ENCODE measurements around the gene JAGN1.

Gene JAGN1

DNA sequence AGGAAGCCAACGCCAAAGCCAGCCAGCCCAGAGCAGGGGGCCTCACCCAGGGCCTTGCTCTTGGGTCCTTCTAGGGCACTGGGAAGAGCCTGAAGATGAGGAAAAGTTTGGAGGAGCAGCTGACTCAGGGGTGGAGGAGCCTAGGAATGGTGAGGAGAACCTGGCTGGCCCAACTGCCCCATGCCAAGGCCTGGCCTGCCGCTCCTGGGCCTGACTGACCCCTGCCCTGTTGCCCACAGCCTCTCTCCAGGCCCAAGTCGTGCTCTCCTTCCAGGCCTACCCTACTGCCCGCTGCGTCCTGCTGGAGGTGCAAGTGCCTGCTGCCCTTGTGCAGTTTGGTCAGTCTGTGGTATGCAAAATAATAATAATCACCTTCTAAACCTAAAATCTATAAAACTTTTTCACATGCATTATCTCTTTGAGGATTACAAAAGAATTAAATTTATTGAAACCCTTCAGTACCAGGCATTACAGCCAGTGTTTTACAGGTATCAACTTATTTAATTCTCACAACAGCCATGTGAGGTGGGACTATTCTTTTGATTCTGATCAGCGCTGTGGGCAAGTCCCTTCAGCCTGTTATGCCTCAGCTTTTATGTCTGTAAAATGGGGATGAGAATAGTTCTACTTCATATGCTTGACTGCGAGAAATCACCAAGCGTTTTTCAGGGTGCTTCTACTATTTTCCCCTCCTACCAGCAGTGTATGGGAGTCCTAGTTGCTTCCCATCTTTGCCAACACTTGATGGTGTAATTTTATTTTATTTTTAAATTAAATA lies 28.0 kb downstream of the JAGN1 start:
- H3K9me3 ChIP-seq (ENCODE audit: control insufficient read depth, insufficient read depth, low read length), result no peaks in the 10 kb centered on the region
- peaks cover 22% of the 10 kb centered on the region for H3K4me1 ChIP-seq (ENCODE audit: control insufficient read depth, insufficient read depth, low read length)
- H3K9ac ChIP-seq (ENCODE audit: low read depth, low read length), result no peak overlapping the region
- no peak overlapping the region for H3K4me3 ChIP-seq (ENCODE audit: low read depth, low read length)
- no peak overlapping the region for H3K27ac ChIP-seq (ENCODE audit: low read depth, low read length)
- H3K36me3 ChIP-seq (ENCODE audit: control insufficient read depth, insufficient read depth, low read length), result no peaks in the 10 kb centered on the region
- peaks cover 19% of the 10 kb centered on the region; the same call in 1 of the 2 replicates for H3K27me3 ChIP-seq (ENCODE audit: control insufficient read depth, insufficient read depth, low read length)

DNA sequence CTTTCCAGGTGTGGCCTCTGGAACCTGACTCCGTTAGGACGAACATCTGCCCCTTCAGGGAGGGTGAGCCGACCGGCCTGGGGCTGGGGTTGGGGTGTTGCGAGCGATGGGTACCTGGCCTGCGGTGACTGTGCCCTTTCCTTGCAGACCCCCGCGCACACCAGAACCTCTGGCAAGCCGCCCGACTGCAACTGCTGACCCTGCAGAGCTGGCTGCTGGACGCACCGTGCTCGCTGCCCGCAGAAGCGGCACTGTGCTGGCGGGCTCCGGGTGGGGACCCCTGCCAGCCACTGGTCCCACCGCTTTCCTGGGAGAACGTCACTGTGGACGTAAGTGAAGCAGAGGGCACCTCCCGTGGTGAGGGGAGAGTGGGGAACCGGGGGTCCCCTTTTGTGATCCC lies 37.7 kb downstream of the JAGN1 start:
- Histone ChIP-seq H3K4me1 (ENCODE audit: control insufficient read depth, insufficient read depth, low read length) (no peaks in the 10 kb centered on the region), H3K27me3 (ENCODE audit: control insufficient read depth, insufficient read depth, low read length) (no peaks in the 10 kb centered on the region), H3K9me3 (ENCODE audit: control insufficient read depth, insufficient read depth, low read length) (no peaks in the 10 kb centered on the region), H3K4me3 (ENCODE audit: low read depth, low read length) (no peak overlapping the region), H3K9ac (ENCODE audit: low read depth, low read length) (no peak overlapping the region), H3K27ac (ENCODE audit: low read depth, low read length) (no peak overlapping the region), H3K36me3 (ENCODE audit: control insufficient read depth, insufficient read depth, low read length) (no peaks in the 10 kb centered on the region)

DNA sequence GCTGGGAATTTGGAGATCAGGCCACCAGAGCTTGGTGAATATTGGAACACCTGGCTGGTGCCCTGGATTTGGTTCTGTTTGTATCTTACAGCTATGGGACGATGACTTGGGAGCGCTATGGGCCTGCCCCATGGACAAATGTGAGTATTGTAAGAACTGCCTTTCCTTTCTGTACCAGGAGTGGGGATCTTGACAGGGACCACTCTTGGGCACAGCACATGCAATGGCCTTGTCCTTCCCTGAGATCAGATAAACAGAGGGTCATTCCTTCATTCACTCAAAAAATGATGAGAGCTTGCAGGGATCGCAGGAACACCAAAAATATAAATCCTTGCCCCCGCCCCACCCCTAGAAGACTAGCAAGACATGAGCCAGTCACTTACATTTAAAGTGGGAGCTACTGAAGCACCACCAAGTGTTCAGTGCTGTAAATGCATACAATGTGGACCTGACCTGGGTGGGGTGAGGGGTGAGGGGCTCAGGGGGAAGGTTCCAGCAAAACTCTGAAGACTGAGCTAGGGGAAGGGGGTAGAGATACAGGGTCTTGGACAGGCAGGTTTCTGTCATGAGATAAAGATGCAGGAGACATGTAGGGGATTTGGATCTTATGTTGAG lies 40.5 kb downstream of the JAGN1 start:
- Histone ChIP-seq H3K4me3 (ENCODE audit: low read depth, low read length) (no peak overlapping the region), H3K27ac (ENCODE audit: low read depth, low read length) (no peak overlapping the region), H3K36me3 (ENCODE audit: control insufficient read depth, insufficient read depth, low read length) (peaks cover 9% of the 10 kb centered on the region; the same call in 1 of the 2 replicates), H3K9me3 (ENCODE audit: control insufficient read depth, insufficient read depth, low read length) (no peaks in the 10 kb centered on the region), H3K27me3 (ENCODE audit: control insufficient read depth, insufficient read depth, low read length) (no peaks in the 10 kb centered on the region), H3K4me1 (ENCODE audit: control insufficient read depth, insufficient read depth, low read length) (peaks cover 7% of the 10 kb centered on the region), H3K9ac (ENCODE audit: low read depth, low read length) (no peak overlapping the region)

DNA sequence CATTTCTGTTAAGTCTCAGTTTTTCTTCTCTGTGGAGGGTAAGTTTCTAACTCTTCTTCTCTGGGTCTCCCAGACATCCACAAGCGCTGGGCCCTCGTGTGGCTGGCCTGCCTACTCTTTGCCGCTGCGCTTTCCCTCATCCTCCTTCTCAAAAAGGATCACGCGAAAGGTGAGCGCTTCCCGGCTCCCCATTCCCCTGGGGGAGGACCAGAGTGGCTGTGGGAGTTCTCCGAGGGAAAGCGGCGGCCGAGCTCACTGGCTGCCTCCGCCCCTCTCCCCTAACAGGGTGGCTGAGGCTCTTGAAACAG lies 42.1 kb downstream of the JAGN1 start:
- no peaks in the 10 kb centered on the region for H3K27me3 ChIP-seq (ENCODE audit: control insufficient read depth, insufficient read depth, low read length)
- H3K27ac ChIP-seq (ENCODE audit: low read depth, low read length), result peak overlapping the region; percentile 9
- H3K36me3 ChIP-seq (ENCODE audit: control insufficient read depth, insufficient read depth, low read length), result peaks cover 13% of the 10 kb centered on the region; the same call in 1 of the 2 replicates
- H3K4me3 ChIP-seq (ENCODE audit: low read depth, low read length), result peak overlapping the region; percentile 93
- H3K4me1 ChIP-seq (ENCODE audit: control insufficient read depth, insufficient read depth, low read length), result peaks cover 7% of the 10 kb centered on the region
- no peaks in the 10 kb centered on the region for H3K9me3 ChIP-seq (ENCODE audit: control insufficient read depth, insufficient read depth, low read length)
- peak overlapping the region; percentile 5; the same call in 1 of the 2 replicates for H3K9ac ChIP-seq (ENCODE audit: low read depth, low read length)

DNA sequence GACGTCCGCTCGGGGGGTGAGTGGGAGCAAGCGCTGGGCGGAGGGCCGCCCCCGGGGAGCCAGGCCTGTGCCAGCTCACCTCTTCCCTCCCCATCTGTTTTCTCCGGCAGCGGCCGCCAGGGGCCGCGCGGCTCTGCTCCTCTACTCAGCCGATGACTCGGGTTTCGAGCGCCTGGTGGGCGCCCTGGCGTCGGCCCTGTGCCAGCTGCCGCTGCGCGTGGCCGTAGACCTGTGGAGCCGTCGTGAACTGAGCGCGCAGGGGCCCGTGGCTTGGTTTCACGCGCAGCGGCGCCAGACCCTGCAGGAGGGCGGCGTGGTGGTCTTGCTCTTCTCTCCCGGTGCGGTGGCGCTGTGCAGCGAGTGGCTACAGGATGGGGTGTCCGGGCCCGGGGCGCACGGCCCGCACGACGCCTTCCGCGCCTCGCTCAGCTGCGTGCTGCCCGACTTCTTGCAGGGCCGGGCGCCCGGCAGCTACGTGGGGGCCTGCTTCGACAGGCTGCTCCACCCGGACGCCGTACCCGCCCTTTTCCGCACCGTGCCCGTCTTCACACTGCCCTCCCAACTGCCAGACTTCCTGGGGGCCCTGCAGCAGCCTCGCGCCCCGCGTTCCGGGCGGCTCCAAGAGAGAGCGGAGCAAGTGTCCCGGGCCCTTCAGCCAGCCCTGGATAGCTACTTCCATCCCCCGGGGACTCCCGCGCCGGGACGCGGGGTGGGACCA lies 42.6 kb downstream of the JAGN1 start:
- peak overlapping the region; percentile 93 for H3K4me3 ChIP-seq (ENCODE audit: low read depth, low read length)
- H3K9me3 ChIP-seq (ENCODE audit: control insufficient read depth, insufficient read depth, low read length), result no peaks in the 10 kb centered on the region
- H3K36me3 ChIP-seq (ENCODE audit: control insufficient read depth, insufficient read depth, low read length), result peaks cover 18% of the 10 kb centered on the region
- H3K4me1 ChIP-seq (ENCODE audit: control insufficient read depth, insufficient read depth, low read length), result peaks cover 7% of the 10 kb centered on the region
- peak overlapping the region; percentile 29; the same call in 1 of the 2 replicates for H3K9ac ChIP-seq (ENCODE audit: low read depth, low read length)
- H3K27ac ChIP-seq (ENCODE audit: low read depth, low read length), result peak overlapping the region; percentile 75
- H3K27me3 ChIP-seq (ENCODE audit: control insufficient read depth, insufficient read depth, low read length), result no peaks in the 10 kb centered on the region

DNA sequence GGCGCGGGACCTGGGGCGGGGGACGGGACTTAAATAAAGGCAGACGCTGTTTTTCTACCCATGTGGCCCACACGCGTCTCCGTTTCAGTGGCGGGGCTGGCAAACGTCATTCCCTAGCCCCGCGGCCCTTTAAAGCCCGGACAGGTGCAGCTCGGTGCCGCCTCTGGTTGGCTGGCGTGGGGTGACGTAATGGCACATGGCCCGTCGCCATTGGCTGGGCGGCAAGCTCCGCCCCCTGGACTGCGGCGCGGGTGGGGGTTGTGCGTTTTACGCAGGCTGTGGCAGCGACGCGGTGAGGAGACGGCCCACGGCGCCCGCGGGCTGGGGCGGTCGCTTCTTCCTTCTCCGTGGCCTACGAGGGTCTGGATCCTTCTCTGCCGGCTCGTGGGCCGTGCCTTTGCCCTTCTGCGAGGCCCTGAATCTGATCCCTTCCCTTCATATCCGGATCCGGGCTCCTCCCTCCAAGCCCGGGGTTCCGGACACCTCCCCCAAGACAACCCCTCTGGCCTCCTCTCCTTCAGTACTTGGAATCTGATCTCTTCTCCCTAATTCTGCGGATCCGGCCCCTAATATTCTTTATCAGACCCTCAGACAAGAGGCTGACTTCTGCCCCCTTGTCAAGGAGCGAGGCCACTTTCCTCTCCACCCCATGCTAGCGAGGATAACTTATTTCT lies 43.3 kb downstream of the JAGN1 start, which contains the start of gene CRELD1:
Gene CRELD1, plus strand, starts transcription at position 274 of the 674 bp plus-strand sequence. CDS start 605 bp downstream, outside the sequence.
- peak within 1 kb of the TSS; percentile 86 for H3K27ac ChIP-seq (ENCODE audit: low read depth, low read length)
- H3K4me1 ChIP-seq (ENCODE audit: control insufficient read depth, insufficient read depth, low read length), result peaks cover 7% of the 10 kb centered on the region
- H3K27me3 ChIP-seq (ENCODE audit: control insufficient read depth, insufficient read depth, low read length), result no peaks in the 10 kb centered on the region
- H3K4me3 ChIP-seq (ENCODE audit: low read depth, low read length), result peak within 1 kb of the TSS; percentile 93
- no peaks in the 10 kb centered on the region for H3K9me3 ChIP-seq (ENCODE audit: control insufficient read depth, insufficient read depth, low read length)
- H3K36me3 ChIP-seq (ENCODE audit: control insufficient read depth, insufficient read depth, low read length), result peaks cover 18% of the 10 kb centered on the region
- peak within 1 kb of the TSS; percentile 92 for H3K9ac ChIP-seq (ENCODE audit: low read depth, low read length)

DNA sequence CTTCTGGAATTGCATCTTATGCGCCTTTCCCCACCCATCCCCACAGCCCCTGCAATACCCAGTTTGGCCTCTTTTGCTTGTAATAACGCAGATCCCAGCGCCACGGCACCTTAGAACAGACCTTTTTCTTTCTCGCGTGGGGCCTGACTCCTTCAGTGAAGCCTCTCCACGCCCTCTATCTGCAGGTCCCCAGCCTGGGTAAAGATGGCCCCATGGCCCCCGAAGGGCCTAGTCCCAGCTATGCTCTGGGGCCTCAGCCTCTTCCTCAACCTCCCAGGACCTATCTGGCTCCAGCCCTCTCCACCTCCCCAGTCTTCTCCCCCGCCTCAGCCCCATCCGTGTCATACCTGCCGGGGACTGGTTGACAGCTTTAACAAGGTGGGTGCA lies 43.8 kb downstream of the JAGN1 start:
- H3K27ac ChIP-seq (ENCODE audit: low read depth, low read length), result peak overlapping the region; percentile 86

DNA sequence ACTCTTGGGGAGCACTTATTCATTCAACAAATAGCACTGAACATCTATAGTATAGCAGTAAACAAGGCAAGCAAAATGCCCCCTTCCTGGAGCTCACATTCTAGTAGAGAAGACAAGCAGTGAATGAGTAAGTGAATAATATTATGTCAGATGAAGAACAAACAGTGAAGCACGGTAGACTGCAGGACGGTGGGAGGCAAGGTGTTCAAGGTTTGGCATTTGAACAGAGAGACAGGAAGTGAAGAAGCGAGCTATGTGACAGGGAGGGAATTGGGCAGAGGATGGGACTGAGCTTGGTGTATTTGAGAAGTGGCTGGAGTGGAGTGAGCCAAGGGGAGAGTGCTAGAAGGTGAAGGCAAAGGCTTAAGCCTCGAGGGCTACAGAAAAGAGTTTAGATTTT lies 44.6 kb downstream of the JAGN1 start:
- H3K27ac ChIP-seq (ENCODE audit: low read depth, low read length), result no peak overlapping the region
- no peaks in the 10 kb centered on the region for H3K27me3 ChIP-seq (ENCODE audit: control insufficient read depth, insufficient read depth, low read length)
- H3K9ac ChIP-seq (ENCODE audit: low read depth, low read length), result no peak overlapping the region
- peaks cover 7% of the 10 kb centered on the region for H3K4me1 ChIP-seq (ENCODE audit: control insufficient read depth, insufficient read depth, low read length)
- H3K4me3 ChIP-seq (ENCODE audit: low read depth, low read length), result no peak overlapping the region
- H3K36me3 ChIP-seq (ENCODE audit: control insufficient read depth, insufficient read depth, low read length), result peaks cover 18% of the 10 kb centered on the region
- no peaks in the 10 kb centered on the region for H3K9me3 ChIP-seq (ENCODE audit: control insufficient read depth, insufficient read depth, low read length)

More for the DNA sequence above, 43.8 kb downstream of the JAGN1 start:
- 0 out of 2 replicates have a peak overlapping the region, but pooled peaks have one; percentile 92 for H3K9ac ChIP-seq (ENCODE audit: low read depth, low read length)
- H3K4me3 ChIP-seq (ENCODE audit: low read depth, low read length), result peak overlapping the region; percentile 93
- no peaks in the 10 kb centered on the region for H3K27me3 ChIP-seq (ENCODE audit: control insufficient read depth, insufficient read depth, low read length)
- H3K4me1 ChIP-seq (ENCODE audit: control insufficient read depth, insufficient read depth, low read length), result peaks cover 7% of the 10 kb centered on the region
- H3K9me3 ChIP-seq (ENCODE audit: control insufficient read depth, insufficient read depth, low read length), result no peaks in the 10 kb centered on the region
- H3K36me3 ChIP-seq (ENCODE audit: control insufficient read depth, insufficient read depth, low read length), result peaks cover 18% of the 10 kb centered on the region

DNA sequence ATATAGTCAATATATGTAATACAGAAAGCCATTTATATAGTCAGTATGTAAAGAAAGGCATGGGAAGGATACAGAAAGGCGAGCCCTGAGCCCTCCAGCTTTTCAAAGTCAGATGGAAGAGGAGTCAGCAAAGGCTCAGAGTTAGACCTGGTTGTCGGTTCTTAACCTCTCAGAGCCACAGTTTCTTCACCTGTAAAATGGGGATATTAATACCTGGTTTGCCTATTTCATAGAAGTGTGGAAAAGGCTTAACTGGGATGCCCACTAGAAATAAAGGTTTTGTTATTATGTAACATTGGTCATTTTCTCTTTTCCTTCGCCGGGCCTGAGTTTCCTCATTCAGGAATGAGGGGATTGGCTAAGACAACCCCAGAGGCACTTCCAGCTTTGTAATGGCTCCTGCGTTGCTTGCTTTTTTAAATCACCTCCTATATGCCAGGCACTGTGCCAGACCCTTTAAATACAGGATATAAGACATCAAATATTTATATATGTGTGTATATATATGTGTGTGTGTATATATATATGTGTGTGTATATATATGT lies 45.6 kb downstream of the JAGN1 start:
- H3K36me3 ChIP-seq (ENCODE audit: control insufficient read depth, insufficient read depth, low read length), result peaks cover 18% of the 10 kb centered on the region
- H3K9ac ChIP-seq (ENCODE audit: low read depth, low read length), result no peak overlapping the region
- H3K4me3 ChIP-seq (ENCODE audit: low read depth, low read length), result no peak overlapping the region
- H3K9me3 ChIP-seq (ENCODE audit: control insufficient read depth, insufficient read depth, low read length), result no peaks in the 10 kb centered on the region
- no peak overlapping the region for H3K27ac ChIP-seq (ENCODE audit: low read depth, low read length)
- no peaks in the 10 kb centered on the region for H3K27me3 ChIP-seq (ENCODE audit: control insufficient read depth, insufficient read depth, low read length)
- H3K4me1 ChIP-seq (ENCODE audit: control insufficient read depth, insufficient read depth, low read length), result peaks cover 7% of the 10 kb centered on the region

DNA sequence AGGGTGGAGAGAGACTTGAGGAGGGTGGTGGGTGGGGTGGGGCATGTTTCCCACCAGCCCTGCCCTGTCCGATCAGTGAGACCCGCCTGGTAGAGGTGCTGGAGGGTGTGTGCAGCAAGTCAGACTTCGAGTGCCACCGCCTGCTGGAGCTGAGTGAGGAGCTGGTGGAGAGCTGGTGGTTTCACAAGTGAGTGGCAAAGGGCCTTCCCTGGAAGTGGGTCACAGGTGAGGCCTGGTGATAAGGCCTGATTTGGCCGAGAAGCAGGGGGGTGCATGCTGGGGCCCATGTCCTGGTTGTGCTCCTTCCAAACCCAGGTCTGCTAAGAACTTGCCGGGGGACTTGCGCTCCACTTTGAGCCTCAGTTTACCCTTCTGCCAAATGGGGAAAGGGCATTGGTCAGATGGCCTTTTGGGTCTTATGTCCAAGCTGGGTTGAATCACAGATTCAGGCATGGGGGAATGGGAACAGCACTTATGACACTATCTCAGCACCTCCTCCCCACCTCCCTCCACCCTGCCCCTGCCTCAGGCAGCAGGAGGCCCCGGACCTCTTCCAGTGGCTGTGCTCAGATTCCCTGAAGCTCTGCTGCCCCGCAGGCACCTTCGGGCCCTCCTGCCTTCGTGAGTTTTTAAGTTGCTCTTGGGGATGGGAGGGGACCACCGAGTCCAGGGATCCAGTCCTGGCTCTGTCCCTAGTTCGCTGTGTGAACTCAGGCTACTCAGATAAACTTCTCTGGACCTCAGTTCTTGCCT lies 47.3 kb downstream of the JAGN1 start:
- Histone ChIP-seq H3K27ac (ENCODE audit: low read depth, low read length) (no peak overlapping the region), H3K4me1 (ENCODE audit: control insufficient read depth, insufficient read depth, low read length) (peaks cover 7% of the 10 kb centered on the region), H3K36me3 (ENCODE audit: control insufficient read depth, insufficient read depth, low read length) (peaks cover 18% of the 10 kb centered on the region), H3K9ac (ENCODE audit: low read depth, low read length) (no peak overlapping the region), H3K9me3 (ENCODE audit: control insufficient read depth, insufficient read depth, low read length) (no peaks in the 10 kb centered on the region), H3K27me3 (ENCODE audit: control insufficient read depth, insufficient read depth, low read length) (no peaks in the 10 kb centered on the region), H3K4me3 (ENCODE audit: low read depth, low read length) (no peak overlapping the region)
